Transverse colon (tissue), 4 donors: ENCODE measurements around the gene LDB2. TPM values are rescaled to one million over a fixed set of nuclear protein-coding genes. Genes with fewer than 3 reads are reported as not detected.
A peak's percentile ranks its signal among the peaks of the same experiment; 100 is the strongest.

Source experiments
- DNase-seq: peaks from one replicate; pipeline ENCODE4 v3.0.0-alpha.2; 2019
- H3K27ac ChIP-seq, 4 donors: fragments of 200-600 bp; sonication (generic); 2 replicates each; pipeline ENCODE4 v1.5.1; 2016 to 2018; ENCODE audit warnings: inconsistent platforms in 4 of 4
- H3K27me3 ChIP-seq: fragments of 200-600 bp; sonication (generic); 2 replicates; pipeline ENCODE4 v1.5.1; 2017; ENCODE audit warnings: inconsistent platforms
- H3K36me3 ChIP-seq, 4 donors: fragments of 200-600 bp; sonication (generic); 2 replicates each; pipeline ENCODE4 v1.5.1; 2017 to 2019; ENCODE audit warnings: inconsistent platforms in 4 of 4
- H3K4me1 ChIP-seq, 4 donors: fragments of 200-600 bp; sonication (generic); 2 replicates each; pipeline ENCODE4 v1.5.1; 2017 to 2020; ENCODE audit warnings: inconsistent platforms in 4 of 4
- H3K4me3 ChIP-seq, 4 donors: fragments of 200-600 bp; sonication (generic); 1 replicate in 1 of 4; 2 replicates in 3 of 4; pipeline versions ENCODE4 v1.5.1 to v1.6.1; 2017 to 2019; ENCODE audit warnings: inconsistent platforms in 4 of 4
- H3K9me3 ChIP-seq, 2 donors: fragments of 200-600 bp; sonication (generic); 2 replicates each; pipeline ENCODE4 v1.5.1; 2017 to 2019; ENCODE audit warnings: inconsistent platforms in 2 of 2
- CTCF ChIP-seq, 5 experiments: fragments of 200-600 bp in 3 of 5; fragments of 450-650 bp in 2 of 5; sonication (generic) in 3 of 5; IDR thresholded peaks; 1 replicate in 2 of 5; 2 replicates in 3 of 5; pipeline ENCODE4 v1.5.1; 2016 to 2017; ENCODE audit warnings: antibody characterized with exemption in 5 of 5, inconsistent platforms in 3 of 5, mild to moderate bottlenecking in 2 of 5, moderate library complexity in 1 of 5
- EP300 ChIP-seq: sonication (generic); formaldehyde crosslinking; IDR thresholded peaks from one replicate; pipeline ENCODE4 v1.6.1; 2017; ENCODE audit warnings: antibody characterized with exemption, low read depth
- POLR2A ChIP-seq: fragments of 450-650 bp; IDR thresholded peaks from one replicate; pipeline ENCODE4 v1.6.1; 2016; ENCODE audit warnings: antibody characterized with exemption, mild to moderate bottlenecking, moderate library complexity
- POLR2AphosphoS5 ChIP-seq, 3 donors: sonication (generic); formaldehyde crosslinking; IDR thresholded peaks; one replicate each; pipeline ENCODE4 v1.6.1; 2016; ENCODE audit warnings: antibody characterized with exemption in 3 of 3
- WGBS, 2 donors: methylation state at CpG; one replicate each; pipeline ENCODE4 v1.1.5; 2018; ENCODE audit warnings: low coverage in 1 of 2; 5-methylcytosine and 5-hydroxymethylcytosine counted together
- in situ Hi-C, 4 donors: fragments of 200-750 bp; cut with MboI; loops; one replicate each; pipeline versions ENCODE4 v1.15.0 to v1.15.1; 2017; ENCODE audit warnings: low sequenced_read_pairs in 3 of 4, low pct_ligation_motif_present in 1 of 4, low pct_unique_long_range_greater_than_20kb in 1 of 4
- intact Hi-C: fragments of 100-400 bp; cut with DNase I; formaldehyde crosslinking; loops from one replicate; pipeline ENCODE4 v1.15.1; 2023; ENCODE audit warnings: low total_unique reads
- total RNA-seq, 4 donors: library from RNA; depleted of rRNA; stranded (reverse); fragments of >200 nt; gene quantifications; one replicate each; pipeline ENCODE4 v1.1.0, GENCODE V29; 2016

LDB2 gene
- total RNA-seq, 4 donors from 2014 or later, result 7.0 to 46.6 (median 8.9) TPM

GRCh38 chr4:16794816-16795445 is 103.5 kb downstream of the LDB2 start:
- in situ Hi-C loops (no loop called here), intact Hi-C loops (no loop called here)
- H3K27ac ChIP-seq, result no peak overlapping the region
- TF ChIP-seq POLR2A (no peak), CTCF (IDR thresholded peaks at IDR 0.05) (peak in 4 of 5 experiments; percentile 27 to 60 (median 48))
- no peaks in the 10 kb centered on the region for H3K9me3 ChIP-seq
- H3K36me3 ChIP-seq, result no peaks in the 10 kb centered on the region
- no peak overlapping the region for H3K4me3 ChIP-seq
- 38 to 42% methylated on average over 3 to 9 of the region's 9 CpGs for WGBS, 2 donors
- no peaks in the 10 kb centered on the region for H3K27me3 ChIP-seq
- H3K4me1 ChIP-seq, result no peaks in the 10 kb centered on the region
- peak; percentile 27 for DNase-seq

- no peaks in the 10 kb centered on the region for H3K4me1 ChIP-seq
- TF ChIP-seq CTCF (IDR thresholded peaks at IDR 0.05) (no peak), EP300 (no peak), POLR2A (no peak), POLR2AphosphoS5 (IDR thresholded peaks at IDR 0.05) (no peak)
- H3K36me3 ChIP-seq, result no peaks in the 10 kb centered on the region
- in situ Hi-C loops (no loop called here), intact Hi-C loops (no loop called here)
- 70 to 71% methylated on average over 6 of the region's 6 CpGs for WGBS, 2 donors
- DNase-seq, result no peak
- H3K27me3 ChIP-seq, result no peaks in the 10 kb centered on the region
- H3K27ac ChIP-seq, result no peak overlapping the region
- H3K4me3 ChIP-seq, result no peak overlapping the region
- no peaks in the 10 kb centered on the region for H3K9me3 ChIP-seq
Observed at GRCh38 chr4:16791460-16791859, 107.0 kb downstream of the LDB2 start.

- H3K36me3 ChIP-seq, result no peaks in the 10 kb centered on the region
- no peak for DNase-seq
- in situ Hi-C loops (no loop called here), intact Hi-C loops (no loop called here)
- H3K4me3 ChIP-seq, result no peak overlapping the region
- no peaks in the 10 kb centered on the region for H3K27me3 ChIP-seq
- no peaks in the 10 kb centered on the region for H3K9me3 ChIP-seq
- TF ChIP-seq POLR2A, result no peak
- TF ChIP-seq EP300, result no peak
- TF ChIP-seq POLR2AphosphoS5 (IDR thresholded peaks at IDR 0.05), result no peak
- TF ChIP-seq CTCF (IDR thresholded peaks at IDR 0.05), result no peak
- H3K4me1 ChIP-seq, result no peaks in the 10 kb centered on the region
- 78% methylated on average over 8 of the region's 8 CpGs; no CpG with 5 or more reads in 1 of the 2 donors for WGBS, 2 donors
- no peak overlapping the region for H3K27ac ChIP-seq
Observed at GRCh38 chr4:16790508-16790907, 107.9 kb downstream of the LDB2 start.

- Histone ChIP-seq H3K4me1 (no peaks in the 10 kb centered on the region), H3K27ac (no peak overlapping the region), H3K27me3 (no peaks in the 10 kb centered on the region), H3K9me3 (no peaks in the 10 kb centered on the region), H3K4me3 (no peak overlapping the region), H3K36me3 (no peaks in the 10 kb centered on the region)
- in situ Hi-C loops (no loop called here), intact Hi-C loops (no loop called here)
- WGBS, 2 donors, result 40 to 46% methylated on average over 2 to 3 of the region's 3 CpGs
- no peak for DNase-seq
- TF ChIP-seq CTCF (IDR thresholded peaks at IDR 0.05), result no peak
- no peak for TF ChIP-seq EP300
- TF ChIP-seq POLR2A, result no peak
- no peak for TF ChIP-seq POLR2AphosphoS5 (IDR thresholded peaks at IDR 0.05)
Observed at GRCh38 chr4:16788868-16789267, 109.6 kb downstream of the LDB2 start.
